Activated T-helper 9 cell treated with anti-CD3 and anti-CD28 coated beads, Interleukin-2, amount 50 U/mL, for 16 hours (primary cell): ENCODE results near the gene HSF5.
"Not testable (repeated sequence)": the region's sequence is repeated elsewhere in the genome, so short reads cannot be mapped to it uniquely, and the experiment has no call there.

Experiments
- DNase-seq: peaks from one replicate; pipeline ENCODE4 v3.0.0-alpha.2; 2020; ENCODE audit warnings: low read depth

HSF5 gene

DNA sequence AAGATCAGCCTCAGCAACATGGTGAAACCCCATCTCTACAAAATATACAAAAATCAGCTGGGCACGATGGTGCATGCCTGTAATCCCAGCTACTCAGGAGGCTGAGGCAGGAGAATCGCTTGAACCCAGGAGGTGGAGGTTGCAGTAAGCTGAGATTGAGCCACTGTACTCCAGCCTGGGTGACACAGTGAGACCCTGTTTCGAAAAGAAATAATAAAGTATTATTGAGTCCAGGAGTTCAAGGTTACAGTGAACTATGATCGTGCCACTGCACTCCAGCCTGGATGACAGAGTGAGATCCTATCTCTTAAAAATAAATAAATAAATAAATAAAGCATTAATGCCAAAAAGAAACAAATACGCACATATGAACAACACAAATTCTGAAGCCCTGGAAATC is 6.4 kb downstream of the HSF5 start:
- DNase-seq, result not testable (repeated sequence)

DNA sequence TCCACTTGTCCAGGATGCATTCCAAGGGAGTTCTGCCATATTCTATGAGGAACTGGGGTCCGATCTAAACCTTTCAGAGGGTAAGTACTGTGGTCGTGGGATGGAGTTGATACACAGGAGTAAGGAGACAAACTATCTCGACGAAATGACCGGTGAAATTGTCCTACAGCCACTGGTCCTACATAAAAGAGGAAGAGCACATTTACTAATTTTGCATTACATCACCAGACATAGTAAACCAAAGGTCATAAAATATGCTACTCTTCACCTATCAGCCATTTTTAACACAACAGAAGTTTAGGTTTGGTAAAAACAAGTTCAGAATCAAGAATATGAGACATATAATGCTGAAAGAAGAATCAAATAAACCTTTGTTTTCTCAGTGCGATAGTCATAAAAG is 8.1 kb downstream of the HSF5 start:
- DNase-seq, result no peak

DNA sequence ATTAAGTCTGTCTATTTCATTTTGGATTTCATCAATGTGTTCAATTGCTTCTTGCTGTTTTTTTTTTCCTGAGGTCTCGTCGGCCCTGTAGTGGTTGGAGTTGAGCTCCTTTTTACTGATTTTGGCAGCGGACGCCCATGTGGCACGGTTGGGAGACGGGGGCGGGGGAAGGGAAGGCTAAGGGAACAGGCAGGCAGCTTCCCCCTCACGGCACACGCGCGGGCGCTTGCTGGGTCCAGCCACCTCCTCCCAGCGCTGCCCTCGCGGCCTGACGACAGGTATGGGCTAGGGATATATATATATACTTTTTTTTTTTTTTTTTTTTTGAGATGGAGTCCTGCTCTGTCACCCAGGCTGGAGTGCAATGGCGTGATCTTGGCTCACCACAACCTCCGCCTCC is 11.4 kb downstream of the HSF5 start:
- DNase-seq, result no peak

DNA sequence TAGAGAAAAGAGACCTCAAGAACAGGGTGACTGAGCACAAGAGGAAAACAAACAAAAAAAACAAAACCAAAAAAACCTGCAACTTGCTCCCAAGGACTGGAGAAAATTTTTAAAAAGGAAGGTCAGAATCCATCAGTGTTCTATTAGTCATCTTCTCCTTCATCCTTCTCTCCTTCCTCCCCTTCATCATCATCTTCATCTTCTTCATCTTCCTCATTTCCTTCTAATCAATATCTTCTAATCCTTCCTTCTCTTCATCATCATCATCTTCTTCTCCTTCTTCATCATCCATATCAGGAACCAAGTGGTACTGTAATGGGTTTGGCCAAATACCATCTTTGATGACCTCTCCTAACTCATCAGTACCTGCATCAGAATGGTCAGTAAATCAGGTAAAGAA is 12.2 kb downstream of the HSF5 start:
- no peak for DNase-seq

DNA sequence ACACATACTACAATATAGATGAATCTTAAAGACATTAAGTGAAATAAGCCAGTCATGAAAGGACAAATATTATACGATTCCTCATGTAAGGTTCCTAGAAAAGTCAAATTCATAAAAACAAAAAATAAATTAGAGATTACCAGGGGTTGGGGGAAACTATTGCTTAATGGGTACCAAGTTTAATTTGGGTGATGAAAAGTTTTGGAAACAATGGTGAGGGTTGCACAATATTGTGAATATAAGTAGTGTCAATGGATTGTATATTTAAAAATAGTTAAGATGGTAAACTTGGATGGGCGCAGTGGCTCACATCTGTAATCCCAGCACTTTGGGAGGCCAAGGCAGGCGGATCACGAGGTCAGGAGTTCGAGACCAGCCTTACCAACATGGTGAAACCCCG is 17.9 kb downstream of the HSF5 start:
- DNase-seq, result no peak

DNA sequence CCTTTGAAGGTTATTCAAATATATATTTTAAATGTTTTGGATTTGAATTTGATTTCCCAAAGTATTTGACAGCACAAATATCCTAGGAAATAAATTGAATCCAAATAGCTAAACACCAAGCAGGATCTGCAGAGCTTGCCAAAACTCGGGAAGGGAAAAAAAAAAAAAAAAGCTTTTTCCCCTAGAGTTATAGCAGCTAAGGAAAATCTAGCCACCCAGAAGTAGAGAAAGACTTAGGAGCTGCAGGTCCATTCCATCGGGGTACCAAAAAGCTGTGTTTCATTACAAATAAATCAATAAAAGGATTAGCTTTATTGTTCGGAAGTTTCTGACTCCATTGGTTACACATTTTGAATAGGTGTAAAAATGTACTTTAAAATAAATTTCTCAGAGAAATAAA is 19.3 kb downstream of the HSF5 start:
- no peak for DNase-seq

DNA sequence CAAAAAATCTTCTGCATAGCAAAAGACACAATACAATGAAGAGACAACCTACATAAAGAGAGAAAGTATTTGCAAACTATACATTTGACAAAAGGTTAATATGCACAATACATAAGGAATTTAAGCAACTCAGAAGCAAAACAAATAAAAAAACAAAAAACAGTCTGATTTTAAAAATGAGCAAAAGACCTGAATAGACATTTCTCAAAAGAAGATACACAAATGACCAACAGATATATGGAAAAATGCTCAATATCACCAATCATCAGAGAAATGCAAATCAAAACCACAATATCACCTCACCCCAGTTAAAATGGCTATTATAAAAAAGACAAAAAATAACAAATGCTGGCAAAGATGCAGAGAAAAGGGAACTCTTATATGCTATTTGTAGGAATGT is 32.7 kb downstream of the HSF5 start:
- DNase-seq, result no peak

DNA sequence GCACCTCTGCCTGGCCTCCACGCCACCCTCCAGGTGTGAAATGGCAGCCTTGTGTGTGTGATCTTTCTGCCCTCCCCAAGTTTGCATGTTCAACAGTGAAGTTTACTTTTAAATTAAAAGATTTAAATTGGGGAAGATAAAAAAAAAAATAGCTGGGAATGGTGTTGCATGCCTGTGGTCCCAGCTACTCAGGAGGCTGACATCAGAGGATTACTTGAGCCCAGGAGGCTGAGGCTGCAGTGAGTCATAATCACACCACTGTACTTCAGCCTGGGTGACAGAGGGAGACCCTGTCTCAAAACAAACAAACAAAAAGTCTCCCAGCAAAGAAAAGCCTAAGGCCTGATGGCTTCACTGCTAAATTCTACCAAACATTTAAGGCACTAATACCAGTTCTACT is 35.5 kb downstream of the HSF5 start:
- DNase-seq, result no peak

DNA sequence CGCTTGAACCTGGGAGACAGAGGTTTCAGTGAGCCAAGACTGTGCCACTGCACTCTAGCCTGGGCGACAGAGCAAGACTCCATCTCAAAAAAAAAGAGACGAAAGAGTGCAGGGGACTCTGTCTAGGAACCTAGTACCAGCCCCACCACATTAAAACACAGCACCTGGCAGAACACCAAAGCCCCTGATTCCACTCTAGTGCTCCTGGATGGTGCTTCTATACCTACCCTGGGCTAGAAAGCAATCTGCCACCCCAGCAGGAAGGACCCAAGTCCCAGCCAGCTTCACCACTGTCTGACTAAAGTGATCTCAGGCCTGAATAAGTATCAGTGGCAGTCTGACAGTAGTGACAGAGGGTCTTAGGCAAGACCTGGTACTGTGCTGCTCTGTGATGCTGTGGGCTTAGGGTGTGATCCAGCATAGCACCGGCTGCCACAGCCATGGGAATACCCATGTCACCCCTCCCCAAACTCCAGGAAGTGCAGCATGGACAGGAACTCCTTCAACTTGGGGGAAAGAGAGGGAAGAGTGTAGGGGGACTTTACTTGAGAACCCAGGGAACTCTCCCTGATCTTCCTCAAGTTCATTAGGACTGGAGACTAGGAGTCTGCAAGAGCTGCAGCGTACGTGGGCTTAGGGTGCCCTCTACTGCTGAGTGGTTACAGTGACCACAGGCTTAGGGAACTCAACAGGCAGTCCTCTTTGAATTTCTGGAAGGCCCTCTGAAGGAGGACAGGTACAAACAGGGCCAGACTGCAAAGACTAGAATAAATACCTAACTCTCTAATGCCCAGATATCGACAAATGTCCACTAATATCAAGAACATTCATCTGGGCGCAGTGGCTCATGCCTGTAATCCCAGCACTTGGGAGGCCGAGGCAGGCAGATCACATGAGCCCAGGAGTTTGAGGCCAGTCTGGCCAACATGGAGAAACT is 40.9 kb downstream of the HSF5 start:
- peak; percentile 37 for DNase-seq

DNA sequence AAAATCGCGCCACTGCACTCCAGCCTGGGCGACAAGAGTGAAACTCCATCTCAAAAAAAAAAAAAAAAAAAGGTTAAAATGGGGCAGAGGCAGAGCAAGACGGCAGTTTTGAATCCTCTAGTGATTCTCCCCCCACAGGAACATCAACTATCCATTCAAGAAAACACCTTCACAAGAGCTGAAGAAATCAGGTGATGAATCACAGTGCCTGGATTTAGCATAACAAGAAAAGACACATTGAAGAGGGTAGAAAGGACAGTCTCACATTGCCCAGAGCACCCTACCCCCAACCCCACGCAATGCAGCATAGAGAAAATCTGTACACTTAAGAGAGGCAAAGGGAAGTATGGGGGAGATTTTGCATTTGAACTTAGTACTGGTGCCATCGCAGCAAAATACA is 42.1 kb downstream of the HSF5 start:
- no peak for DNase-seq

DNA sequence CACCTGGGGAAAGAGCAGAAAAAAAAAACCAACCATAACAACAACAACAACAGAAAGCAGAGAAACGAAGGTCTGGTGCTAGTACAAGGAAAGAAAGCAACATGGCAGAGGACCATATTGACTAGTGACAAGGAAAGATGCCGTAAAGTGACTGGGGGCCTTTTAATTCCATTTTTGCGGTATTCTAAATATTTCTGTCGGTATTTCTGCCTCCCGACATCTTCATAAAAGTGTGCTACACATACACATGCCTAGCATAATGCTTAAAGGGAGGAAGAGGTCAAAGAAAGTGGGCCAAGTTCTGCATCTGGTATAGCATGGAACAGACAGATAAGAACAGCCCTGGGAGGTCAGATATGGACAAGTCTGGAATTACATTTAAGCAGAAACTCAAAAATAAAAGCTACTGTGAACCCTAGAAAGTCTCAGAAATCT is 51.4 kb downstream of the HSF5 start:
- DNase-seq, result no peak

DNA sequence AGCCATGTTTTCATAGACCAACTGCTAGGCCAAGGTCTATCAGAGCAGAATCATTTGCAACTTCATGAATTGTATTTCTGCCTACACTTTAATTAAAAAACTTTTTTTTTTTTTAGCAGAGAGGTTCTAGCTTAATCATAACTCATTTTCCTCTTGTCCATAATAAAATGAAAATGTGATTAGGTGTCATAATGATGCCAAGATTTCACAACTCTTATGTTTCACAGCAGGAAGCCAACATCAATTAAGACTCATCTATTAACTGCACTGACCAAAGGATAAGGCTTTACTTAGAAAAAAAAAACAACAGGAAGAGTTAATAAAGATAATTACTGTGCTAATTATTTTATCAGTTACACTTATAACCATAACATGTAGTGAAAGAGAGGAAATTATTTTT is 52.0 kb downstream of the HSF5 start:
- no peak for DNase-seq

DNA sequence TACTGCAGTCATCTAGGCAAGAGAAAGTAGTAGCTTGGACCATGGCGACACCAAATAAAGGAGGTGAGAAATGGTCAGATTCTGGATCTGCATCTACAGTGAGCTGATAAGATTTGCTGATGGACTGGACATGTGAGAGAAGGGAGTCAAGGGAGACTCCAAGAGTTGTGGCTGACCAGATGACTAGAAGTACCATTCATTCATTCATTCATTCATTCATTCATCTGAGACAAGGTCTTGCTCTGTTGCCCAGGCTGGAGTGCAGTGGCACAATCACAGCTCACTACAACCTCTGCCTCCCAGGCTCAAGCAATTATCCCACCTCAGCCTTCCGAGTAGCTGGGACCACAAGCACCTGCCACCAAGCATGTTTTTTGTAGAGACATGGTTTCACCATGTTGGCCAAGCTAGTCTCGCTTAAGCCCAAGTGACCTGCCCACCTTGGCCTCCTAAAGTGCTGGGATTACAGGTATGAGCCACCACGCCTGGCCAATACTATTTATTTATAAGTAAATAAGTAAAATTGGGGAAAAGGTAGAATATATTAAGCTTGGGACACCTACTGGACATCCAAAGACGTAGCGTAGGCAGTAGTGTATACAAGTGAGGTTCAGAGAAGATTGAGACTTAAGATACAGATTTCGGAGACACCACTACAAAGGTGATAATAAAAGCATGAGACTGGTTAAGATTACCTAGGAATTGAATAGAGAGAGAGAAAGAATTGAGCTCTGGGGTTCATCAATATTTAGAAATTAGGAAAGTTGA is 55.2 kb downstream of the HSF5 start:
- DNase-seq, result no peak

DNA sequence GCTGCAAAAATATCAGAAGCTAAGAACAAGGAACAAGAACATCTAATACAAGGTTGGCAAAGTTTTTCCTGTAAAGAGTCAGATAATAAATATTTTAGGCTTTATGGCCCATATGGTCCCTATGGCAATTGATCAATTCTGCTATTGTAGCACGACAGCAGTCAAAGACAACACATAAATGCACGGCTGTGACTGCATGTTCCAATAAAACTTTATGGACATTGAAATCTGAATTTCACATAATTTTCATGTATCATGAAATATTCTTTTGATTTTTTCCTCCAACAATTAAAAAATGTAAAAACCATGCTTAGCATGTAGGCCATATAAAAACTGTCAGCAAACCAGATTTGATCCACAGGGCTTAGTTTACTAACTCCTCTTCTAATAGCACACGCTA is 60.4 kb downstream of the HSF5 start:
- DNase-seq, result no peak

DNA sequence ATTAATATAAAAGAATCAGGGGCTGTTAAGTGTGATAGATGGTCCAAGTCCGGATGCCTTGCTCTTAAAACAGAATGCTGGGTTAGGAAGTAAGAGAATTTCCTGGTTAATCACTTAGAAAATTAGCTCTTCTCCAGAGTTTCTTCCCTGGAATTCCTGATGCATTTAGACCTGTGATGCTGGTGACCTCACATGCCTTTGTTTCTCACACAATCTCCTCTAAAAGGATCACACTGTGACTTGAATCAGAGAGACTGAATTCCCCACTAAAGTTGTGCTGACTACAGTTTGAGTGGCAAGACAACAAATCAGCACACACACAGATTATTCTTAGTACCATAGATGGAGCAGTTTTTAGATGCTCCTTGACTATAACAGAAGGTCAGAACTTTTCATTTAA is 66.5 kb downstream of the HSF5 start:
- no peak for DNase-seq

DNA sequence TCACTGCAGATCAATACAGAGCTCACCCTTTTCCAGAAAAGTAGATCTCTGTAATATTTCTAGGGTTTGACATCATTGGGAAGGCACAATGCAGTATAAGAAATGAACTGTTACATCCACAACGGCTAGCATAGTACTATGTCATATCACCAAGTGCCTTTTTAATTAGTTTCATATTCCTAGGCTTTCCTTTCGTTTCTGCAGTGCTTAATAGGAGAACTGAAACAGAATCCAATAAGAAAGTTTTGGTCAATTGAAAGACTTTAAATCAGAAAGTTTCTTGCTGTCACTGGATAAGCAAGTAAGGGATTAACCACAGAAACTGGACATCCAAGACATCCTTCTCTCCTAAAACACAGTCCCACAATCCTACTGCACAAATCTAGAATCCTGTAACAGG is 67.4 kb downstream of the HSF5 start:
- no peak for DNase-seq

DNA sequence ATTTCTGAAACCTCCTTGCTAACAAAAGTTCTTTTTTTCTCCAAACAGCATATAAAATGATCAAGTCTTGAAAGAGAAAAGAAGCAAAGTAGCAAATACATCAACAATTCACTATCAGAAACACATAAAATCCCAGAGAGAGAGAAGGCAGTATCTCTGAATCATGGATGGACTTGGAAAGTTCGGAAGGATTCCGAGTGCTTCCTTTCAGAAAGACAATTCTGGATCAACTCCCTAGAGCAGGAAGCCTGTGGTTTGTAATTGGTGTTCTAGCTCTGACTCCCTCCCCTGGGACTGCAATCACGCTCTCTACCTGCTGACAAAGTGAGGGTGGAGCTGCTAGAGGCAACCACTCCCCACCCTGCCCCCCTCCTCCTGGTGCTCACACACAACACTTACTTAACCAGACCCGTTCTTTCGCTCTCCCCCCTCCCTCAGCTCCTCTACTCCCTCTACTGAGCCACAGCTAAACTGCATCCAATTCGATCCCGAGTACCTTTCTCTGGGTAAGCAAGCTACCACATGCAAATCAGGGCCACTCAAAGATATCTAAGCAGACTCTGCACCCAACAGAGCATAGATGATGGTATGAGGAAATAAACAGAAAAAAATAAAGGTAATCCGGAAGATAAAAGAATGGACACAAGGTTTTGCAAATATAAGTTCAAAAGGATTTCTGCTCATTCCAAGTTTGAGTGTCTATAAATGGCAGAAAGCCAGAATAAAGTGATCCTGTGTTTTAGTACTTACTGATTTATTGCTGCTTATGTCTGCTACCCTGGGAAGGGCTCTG is 70.7 kb downstream of the HSF5 start, which contains the start of gene RNF43:
Gene RNF43, minus strand, starts transcription at position 235 of the 793 bp plus-strand sequence. CDS start 1,957 bp downstream, outside the sequence.
- peak; percentile 76 for DNase-seq

DNA sequence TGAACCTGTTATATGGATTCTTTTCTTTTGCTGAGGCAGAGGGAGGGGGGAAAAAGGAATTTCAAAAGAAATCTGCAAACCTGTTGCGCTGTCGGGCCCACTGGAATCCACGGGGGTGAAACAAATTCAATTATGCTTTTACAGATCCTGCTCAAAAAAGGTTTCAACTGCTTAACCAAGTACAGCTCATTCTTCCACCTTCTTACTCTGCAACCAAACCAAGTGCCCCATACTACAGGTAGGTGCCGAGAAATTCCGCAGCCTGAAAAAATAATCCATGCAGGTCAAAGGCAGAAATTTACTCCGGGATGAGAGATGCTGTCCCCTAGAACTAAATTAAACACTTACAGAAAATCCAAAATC is 71.3 kb downstream of the HSF5 start:
- DNase-seq, result no peak

DNA sequence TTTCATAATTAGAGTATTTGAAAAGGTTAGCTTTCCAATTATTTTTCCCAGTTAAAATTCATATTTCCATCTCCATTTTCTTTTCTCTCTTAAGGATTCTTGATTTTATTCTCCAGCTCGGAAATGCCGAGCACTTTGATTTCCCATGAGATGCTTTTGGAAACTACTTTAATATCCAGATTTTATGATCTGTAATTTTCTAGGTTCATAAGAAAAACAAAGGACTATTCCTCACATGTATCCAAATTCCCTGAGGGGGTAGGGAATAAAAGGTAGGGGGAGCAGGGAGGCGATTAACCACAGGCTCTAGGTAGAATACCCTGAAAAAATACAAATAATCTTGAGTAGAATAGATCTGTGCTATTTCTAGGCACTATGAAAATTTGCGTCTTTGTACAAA is 71.8 kb downstream of the HSF5 start:
- DNase-seq, result no peak

DNA sequence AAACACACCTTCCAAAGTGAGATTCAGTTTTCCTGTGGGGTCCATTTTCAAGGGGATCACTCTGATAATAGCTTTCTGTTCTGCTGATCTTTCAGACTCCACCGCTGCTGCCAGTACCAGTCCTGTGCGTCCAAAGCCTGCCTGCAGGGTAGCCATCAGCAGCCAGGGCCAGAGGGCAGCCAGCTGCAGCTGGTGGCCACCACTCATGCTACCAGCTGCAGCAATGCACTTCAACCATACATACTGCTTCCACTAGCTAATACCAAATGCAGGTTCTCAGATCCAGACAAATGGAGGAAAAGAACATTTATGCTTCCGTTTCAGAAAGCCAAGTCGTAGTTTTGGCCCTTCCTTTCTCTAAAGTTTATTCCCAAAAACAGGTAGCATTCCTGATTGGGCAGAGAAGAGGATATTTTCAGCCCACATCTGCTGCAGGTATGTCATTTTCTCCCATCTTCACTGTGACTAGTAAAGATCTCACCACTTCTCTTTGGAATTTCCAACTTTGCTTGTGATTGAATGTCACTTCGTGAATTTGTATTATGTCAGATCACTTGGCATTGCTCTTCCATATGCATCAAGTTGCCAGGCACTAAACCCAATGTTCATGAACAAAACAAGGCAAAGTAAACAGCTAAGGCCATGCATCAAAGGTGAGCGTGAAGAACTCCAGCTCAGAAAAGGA is 72.7 kb downstream of the HSF5 start:
- no peak for DNase-seq

DNA sequence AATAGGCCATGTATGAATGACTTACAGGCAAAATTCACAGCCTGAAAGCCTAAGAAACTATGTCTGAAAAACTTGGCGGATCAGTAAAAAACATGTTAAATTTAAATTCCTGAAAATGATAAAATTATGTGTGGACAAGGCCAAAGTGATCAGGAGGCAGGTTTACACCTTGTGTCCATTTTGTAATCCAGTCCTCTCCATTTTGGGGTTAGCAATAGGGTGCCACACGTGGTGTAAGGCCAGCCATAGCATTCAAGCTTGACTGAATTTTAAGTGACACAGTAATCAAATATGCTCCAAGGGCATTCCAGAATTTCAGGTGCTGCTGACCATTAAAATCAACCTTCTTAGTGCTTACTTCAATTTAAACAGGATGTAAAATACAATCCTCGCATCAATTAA is 73.6 kb downstream of the HSF5 start:
- DNase-seq, result no peak

DNA sequence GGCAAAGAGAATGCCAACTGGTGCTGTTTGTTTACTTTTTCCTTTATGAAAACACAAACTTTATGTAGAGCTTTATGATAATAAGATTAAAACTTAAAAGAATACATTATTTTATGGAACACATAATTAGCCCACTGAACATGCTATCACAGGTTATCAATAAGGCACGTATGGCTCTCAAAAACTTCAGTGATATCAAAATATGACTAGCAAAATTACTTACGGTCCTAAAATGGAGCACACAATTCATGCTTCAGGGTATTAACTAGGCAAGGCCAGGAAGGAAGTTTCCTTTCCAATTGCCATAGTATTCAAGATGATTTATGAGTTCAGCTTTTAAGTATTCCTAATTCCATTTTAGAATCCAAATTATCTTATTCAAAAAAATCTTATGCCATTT is 74.5 kb downstream of the HSF5 start:
- DNase-seq, result no peak
